Mammary epithelial cell (primary cell): ENCODE data around the gene REPIN1.

Experiments used
- CTCF ChIP-seq, 2 donors: IDR thresholded peaks in 1 of 2; conservative IDR thresholded peaks in 1 of 2; 2 replicates each; pipeline ENCODE4 v1.5.1; 2011 to 2012; ENCODE audit warnings: inconsistent platforms in 2 of 2, low read length in 2 of 2, mild to moderate bottlenecking in 2 of 2, control low read depth in 1 of 2, low read depth in 1 of 2; ENCODE audit not compliant: insufficient read depth in 1 of 2; ENCODE audit errors: extremely low read depth in 1 of 2
- EZH2 ChIP-seq: IDR thresholded peaks from 2 replicates; pipeline ENCODE4 v1.6.1; 2012; ENCODE audit warnings: low read length, inconsistent platforms, borderline replicate concordance

GRCh38 chr7:150370612-150371071 is 2.0 kb downstream of the REPIN1 start:
- no peak for TF ChIP-seq EZH2
- no peak for TF ChIP-seq CTCF (conservative IDR thresholded peaks at IDR 0.05 in 1 of 2, IDR thresholded peaks at IDR 0.05 in 1 of 2; ENCODE audit: extremely low read depth in 1 of 2, insufficient read depth in 1 of 2, low read depth in 1 of 2, low read length in 2 of 2)
